ENCODE data around the gene RERG.

Gene RERG

DNA sequence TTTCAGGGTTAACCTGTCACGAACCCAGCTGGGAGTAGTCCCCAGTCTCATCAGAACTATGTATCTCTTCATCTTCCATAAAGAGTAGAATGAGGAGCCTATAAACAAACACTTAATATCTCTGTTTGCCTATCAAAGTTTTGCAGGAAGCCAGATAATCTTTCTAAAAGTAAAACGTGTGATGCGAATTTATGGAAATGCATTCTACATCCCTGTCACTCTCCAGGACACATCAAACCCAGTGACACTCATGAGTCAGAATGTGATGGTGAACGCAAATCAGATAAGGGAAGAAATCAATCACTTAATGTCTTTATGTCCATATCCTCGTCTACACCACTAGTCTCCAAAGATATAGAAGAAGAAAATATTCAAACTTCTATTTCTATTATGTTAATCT, 37.4 kb downstream of the RERG start:
- DNase-seq (ENCODE audit: low spot score), result no peak
- no peak for TF ChIP-seq CTCF (IDR thresholded peaks at IDR 0.05; ENCODE audit: borderline replicate concordance, control extremely low read depth, extremely low read depth, insufficient read depth, missing control alignments)
- in situ Hi-C loops (cut with MboI; ENCODE audit: low sequenced_read_pairs, unreplicated experiment), result no loop called here

GRCh38 chr12:15181017-15181683, 40.1 kb downstream of the RERG start:
- in situ Hi-C loops (cut with MboI; ENCODE audit: low sequenced_read_pairs, unreplicated experiment), result no loop called here
- no peak for TF ChIP-seq CTCF (IDR thresholded peaks at IDR 0.05; ENCODE audit: borderline replicate concordance, control extremely low read depth, extremely low read depth, insufficient read depth, missing control alignments)

DNA sequence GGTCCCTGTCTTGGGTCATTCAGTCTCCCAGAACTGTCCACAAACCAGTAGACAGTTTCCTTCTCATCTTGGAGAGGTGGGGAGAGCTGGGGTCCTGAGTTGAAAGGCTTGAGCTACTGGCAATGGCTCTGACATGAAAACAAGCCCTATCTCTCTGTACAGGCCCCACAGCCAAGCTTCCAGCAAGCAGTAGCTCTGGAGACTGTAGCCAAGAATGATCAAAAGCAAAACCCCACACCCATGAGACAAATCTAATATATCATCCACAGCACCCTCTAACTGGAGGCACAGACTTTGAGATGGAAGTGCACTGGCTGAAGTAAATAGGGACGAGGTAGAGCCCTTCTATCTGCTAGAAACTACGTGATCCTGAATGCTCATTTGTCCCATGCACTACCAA, 40.9 kb downstream of the RERG start:
- TF ChIP-seq CTCF (IDR thresholded peaks at IDR 0.05; ENCODE audit: borderline replicate concordance, control extremely low read depth, extremely low read depth, insufficient read depth, missing control alignments), result no peak
- in situ Hi-C loops (cut with MboI; ENCODE audit: low sequenced_read_pairs, unreplicated experiment), result no loop called here
- no peak for DNase-seq (ENCODE audit: low spot score)

More at GRCh38 chr12:15181017-15181683, 40.1 kb downstream of the RERG start:
- no peak for DNase-seq (ENCODE audit: low spot score)

DNA sequence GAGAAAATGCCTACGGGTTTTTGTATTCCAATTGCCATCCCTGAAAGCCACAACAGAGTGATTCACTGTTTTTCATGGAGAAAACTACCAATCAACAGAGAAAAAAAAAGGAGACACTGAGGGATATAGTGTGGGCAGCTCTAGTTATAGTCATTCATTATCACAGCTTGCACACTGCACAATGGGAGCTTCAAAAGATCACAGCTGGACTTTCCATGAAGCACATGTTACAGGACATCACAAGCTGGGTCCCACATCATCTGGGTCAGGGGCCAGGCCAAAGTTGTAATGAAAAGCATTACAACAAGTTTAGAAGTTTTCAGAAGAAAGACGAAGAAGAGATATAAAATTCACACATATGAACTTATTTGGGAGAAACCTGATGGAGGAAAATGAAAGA, 41.5 kb downstream of the RERG start:
- DNase-seq (ENCODE audit: low spot score), result no peak
- no peak for TF ChIP-seq CTCF (IDR thresholded peaks at IDR 0.05; ENCODE audit: borderline replicate concordance, control extremely low read depth, extremely low read depth, insufficient read depth, missing control alignments)
- in situ Hi-C loops (cut with MboI; ENCODE audit: low sequenced_read_pairs, unreplicated experiment), result no loop called here

GRCh38 chr12:15173142-15173541, 48.1 kb downstream of the RERG start:
- TF ChIP-seq CTCF (IDR thresholded peaks at IDR 0.05; ENCODE audit: borderline replicate concordance, control extremely low read depth, extremely low read depth, insufficient read depth, missing control alignments), result no peak
- no peak for DNase-seq (ENCODE audit: low spot score)
- in situ Hi-C loops (cut with MboI; ENCODE audit: low sequenced_read_pairs, unreplicated experiment), result no loop called here

GRCh38 chr12:15172060-15172822, 49.0 kb downstream of the RERG start:
- no peak for DNase-seq (ENCODE audit: low spot score)
- TF ChIP-seq CTCF (IDR thresholded peaks at IDR 0.05; ENCODE audit: borderline replicate concordance, control extremely low read depth, extremely low read depth, insufficient read depth, missing control alignments), result no peak
- in situ Hi-C loops (cut with MboI; ENCODE audit: low sequenced_read_pairs, unreplicated experiment), result no loop called here
